HEK293T (cell line): Measurements from ENCODE around the gene SCN4B.

Experiments used
- CTCF ChIA-PET: fragments of 350-600 bp; formaldehyde crosslinking; extraction: SDS; loops from one replicate; lab custom pipeline; 2021; ENCODE audit warnings: antibody characterized with exemption, inconsistent platforms; lab: Yijun Ruan, JAX
- POLR2A ChIA-PET: fragments of 350-600 bp; formaldehyde crosslinking; extraction: SDS; loops from one replicate; lab custom pipeline; 2020; ENCODE audit warnings: antibody characterized with exemption, inconsistent platforms; lab: Yijun Ruan, JAX
- DNase-seq: peaks from one replicate; pipeline ENCODE4 v3.0.0; 2012; ENCODE audit warnings: mixed read lengths; ENCODE audit errors: extremely low spot score
- ARNT ChIP-seq: fragments of 450-650 bp; IDR thresholded peaks from 2 replicates; pipeline ENCODE4 v1.6.1; 2017; ENCODE audit warnings: mild to moderate bottlenecking
- BHLHE40 ChIP-seq: fragments of 450-650 bp; IDR thresholded peaks from 2 replicates; pipeline ENCODE4 v1.6.1; 2016; ENCODE audit warnings: mild to moderate bottlenecking, moderate library complexity, borderline replicate concordance
- CTBP1 ChIP-seq: fragments of 450-650 bp; IDR thresholded peaks from 2 replicates; pipeline ENCODE4 v1.6.1; 2016; ENCODE audit warnings: borderline replicate concordance
- ELF4 ChIP-seq: fragments of 450-650 bp; IDR thresholded peaks from 2 replicates; pipeline ENCODE4 v1.6.1; 2017; ENCODE audit warnings: antibody characterized with exemption
- FOXA1 ChIP-seq: fragments of 450-650 bp; IDR thresholded peaks from 2 replicates; pipeline ENCODE4 v1.6.1; 2016; ENCODE audit warnings: mild to moderate bottlenecking
- FOXK2 ChIP-seq: fragments of 450-650 bp; IDR thresholded peaks from 2 replicates; pipeline ENCODE4 v1.6.1; 2016; ENCODE audit warnings: mild to moderate bottlenecking
- FOXM1 ChIP-seq: fragments of 450-650 bp; IDR thresholded peaks from 2 replicates; pipeline ENCODE4 v1.6.1; 2017; ENCODE audit warnings: mild to moderate bottlenecking, borderline replicate concordance
- HDGF ChIP-seq: fragments of 450-650 bp; IDR thresholded peaks from 2 replicates; pipeline ENCODE4 v1.6.1; 2017; ENCODE audit warnings: antibody characterized with exemption, borderline replicate concordance
- L3MBTL2 ChIP-seq: fragments of 450-650 bp; conservative IDR thresholded peaks from 2 replicates; pipeline ENCODE4 v1.6.1; 2016; ENCODE audit warnings: mild to moderate bottlenecking
- LEF1 ChIP-seq: fragments of 450-650 bp; IDR thresholded peaks from 2 replicates; pipeline ENCODE4 v1.6.1; 2017; ENCODE audit warnings: mild to moderate bottlenecking, borderline replicate concordance
- NFRKB ChIP-seq: fragments of 450-650 bp; IDR thresholded peaks from 2 replicates; pipeline ENCODE4 v1.6.1; 2016; ENCODE audit warnings: mild to moderate bottlenecking, moderate library complexity
- SP1 ChIP-seq: fragments of 450-650 bp; IDR thresholded peaks from 2 replicates; pipeline ENCODE4 v1.6.1; 2017
- SUZ12 ChIP-seq: fragments of 450-650 bp; IDR thresholded peaks from 2 replicates; pipeline ENCODE4 v1.6.1; 2016; ENCODE audit warnings: mild to moderate bottlenecking
- TARDBP ChIP-seq: fragments of 450-650 bp; IDR thresholded peaks from 2 replicates; pipeline ENCODE4 v1.6.1; 2016
- ZNF384 ChIP-seq: fragments of 450-650 bp; IDR thresholded peaks from 2 replicates; pipeline ENCODE4 v1.6.1; 2016
- TF ChIP-seq, protein P1 (sequence below): fragments of 450-650 bp; IDR thresholded peaks from 2 replicates; pipeline ENCODE4 v1.6.1; 2016

The SCN4B gene

DNA sequence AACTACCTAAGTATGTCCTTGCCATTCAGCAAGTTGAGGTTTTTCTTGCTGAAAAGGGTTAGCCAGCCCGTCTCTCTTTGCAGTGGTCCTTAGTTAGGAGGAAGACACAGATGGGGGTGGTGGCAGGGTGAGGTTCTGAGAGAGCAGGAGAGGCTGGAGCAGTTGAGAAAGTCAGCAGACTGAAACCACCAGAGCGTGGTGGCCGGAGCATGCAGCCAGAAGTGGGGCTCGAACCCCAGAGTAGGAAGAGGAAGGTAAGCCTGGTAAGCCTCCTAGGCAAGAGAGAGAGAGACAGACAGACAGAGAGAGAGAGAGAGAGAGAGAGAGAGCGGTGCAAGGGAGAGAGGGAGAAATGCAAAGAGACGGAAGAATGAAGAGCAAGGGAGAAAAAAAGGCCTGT lies 9.2 kb upstream of the SCN4B start:
- ChIA-PET POLR2A (no interaction called here), CTCF (interaction anchor here (0.7 kb wide), 1 partner anchor 10 kb away, joined by 4 read pairs; no protein-coding TSS in a partner anchor)
- DNase-seq = no peak
- no peak for TF ChIP-seq FOXA1
- no peak for TF ChIP-seq SP1
- TF ChIP-seq LEF1 = no peak
- TF ChIP-seq SUZ12 = no peak
- TF ChIP-seq ZNF384 = no peak
- TF ChIP-seq TARDBP = no peak

DNA sequence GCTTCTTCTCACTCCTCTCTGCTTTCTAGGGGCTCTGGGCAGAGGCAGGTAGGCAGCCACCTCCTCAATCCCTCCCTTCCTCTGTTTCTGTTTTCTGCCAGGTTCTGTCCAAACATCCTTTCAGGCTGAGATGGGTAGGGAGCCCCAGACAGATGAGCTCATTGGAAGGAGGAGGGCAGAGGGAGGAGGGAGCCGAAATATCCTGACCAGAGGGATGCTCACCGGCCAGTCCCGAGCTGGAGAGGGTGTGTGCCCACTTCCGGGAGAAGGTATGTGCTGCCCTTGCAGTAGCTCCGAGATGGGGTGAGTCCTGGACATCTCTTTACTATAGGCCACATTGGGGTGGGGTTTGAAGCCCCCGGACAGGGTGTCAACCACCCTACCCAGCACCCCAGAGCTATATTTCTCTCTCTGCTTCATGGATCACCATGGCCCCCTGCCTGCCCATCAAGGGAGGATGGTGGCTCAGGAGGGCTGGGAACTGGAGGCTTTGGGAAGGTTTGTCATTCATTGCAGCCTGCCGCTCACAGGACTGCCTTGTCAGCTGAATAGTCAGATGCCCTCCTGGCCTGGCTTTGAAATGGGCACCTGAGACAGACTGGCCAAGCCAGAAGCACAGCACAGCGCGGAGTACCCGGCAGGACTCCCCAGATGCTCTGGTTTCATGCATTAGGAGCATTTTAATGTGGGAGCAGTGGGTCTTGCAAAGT lies 4.7 kb upstream of the SCN4B start:
- POLR2A ChIA-PET = interaction anchor here (1.0 to 1.3 kb wide), 2 partner anchors 15 to 23 kb away, joined by 3 read pairs; no protein-coding TSS in a partner anchor
- no peak for DNase-seq
- TF ChIP-seq, protein P1, sequence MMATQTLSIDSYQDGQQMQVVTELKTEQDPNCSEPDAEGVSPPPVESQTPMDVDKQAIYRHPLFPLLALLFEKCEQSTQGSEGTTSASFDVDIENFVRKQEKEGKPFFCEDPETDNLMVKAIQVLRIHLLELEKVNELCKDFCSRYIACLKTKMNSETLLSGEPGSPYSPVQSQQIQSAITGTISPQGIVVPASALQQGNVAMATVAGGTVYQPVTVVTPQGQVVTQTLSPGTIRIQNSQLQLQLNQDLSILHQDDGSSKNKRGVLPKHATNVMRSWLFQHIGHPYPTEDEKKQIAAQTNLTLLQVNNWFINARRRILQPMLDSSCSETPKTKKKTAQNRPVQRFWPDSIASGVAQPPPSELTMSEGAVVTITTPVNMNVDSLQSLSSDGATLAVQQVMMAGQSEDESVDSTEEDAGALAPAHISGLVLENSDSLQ = no peak
- TF ChIP-seq FOXK2 (no peak), HDGF (no peak), SP1 (no peak), SUZ12 (no peak), FOXA1 (no peak), CTBP1 (no peak), ELF4 (no peak), BHLHE40 (no peak), ARNT (no peak), LEF1 (no peak), FOXM1 (no peak), NFRKB (no peak), L3MBTL2 (no peak), TARDBP (no peak), ZNF384 (no peak)
- CTCF ChIA-PET = interaction anchor here (1.7 to 3.0 kb wide), 2 partner anchors 12 to 14 kb away, joined by 7 to 19 read pairs; no protein-coding TSS in a partner anchor

DNA sequence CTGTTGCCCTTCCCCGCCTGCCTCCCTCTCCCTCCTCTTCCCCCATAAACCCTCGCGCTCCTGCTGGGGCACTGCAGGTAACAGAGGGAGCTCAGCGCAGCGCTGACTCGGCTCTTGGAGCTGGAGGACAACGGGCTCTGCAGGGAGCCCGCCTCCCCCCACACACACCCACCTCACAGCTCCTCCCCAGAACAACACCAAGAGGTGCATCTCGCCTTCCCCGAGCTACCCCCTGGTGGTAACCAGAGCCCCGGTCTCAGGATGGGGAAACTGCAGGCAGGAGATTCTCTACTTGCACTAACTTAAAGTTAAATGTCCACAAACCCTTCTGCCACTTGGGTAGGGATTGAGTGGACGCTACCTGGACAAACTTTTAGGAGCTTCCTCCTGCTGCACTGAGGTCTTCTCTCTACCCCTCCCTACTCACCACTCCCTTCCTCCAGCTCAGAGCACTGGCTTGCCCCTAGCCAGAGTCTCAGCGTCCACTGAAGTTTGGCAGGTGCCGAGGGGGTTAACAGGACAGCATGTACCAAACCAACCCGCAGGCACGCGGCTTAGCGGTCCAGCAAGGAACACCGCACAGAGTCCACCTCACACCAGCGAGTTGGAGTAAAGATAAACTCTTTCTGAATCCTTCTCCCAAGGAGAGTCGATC lies 4.0 kb upstream of the SCN4B start:
- peak; percentile 22 for DNase-seq
- ChIA-PET POLR2A (interaction anchor here (1.0 to 1.3 kb wide), 3 partner anchors 13 to 24 kb away, joined by 3 to 4 read pairs (median 3); no protein-coding TSS in a partner anchor), CTCF (interaction anchor here (0.6 to 3.0 kb wide), 3 partner anchors 11 to 15 kb away, joined by 3 to 19 read pairs (median 7); no protein-coding TSS in a partner anchor)
- no peak for TF ChIP-seq BHLHE40
- TF ChIP-seq CTBP1 = no peak
- TF ChIP-seq, protein P1 = no peak
- no peak for TF ChIP-seq ZNF384
- TF ChIP-seq L3MBTL2 = no peak

DNA sequence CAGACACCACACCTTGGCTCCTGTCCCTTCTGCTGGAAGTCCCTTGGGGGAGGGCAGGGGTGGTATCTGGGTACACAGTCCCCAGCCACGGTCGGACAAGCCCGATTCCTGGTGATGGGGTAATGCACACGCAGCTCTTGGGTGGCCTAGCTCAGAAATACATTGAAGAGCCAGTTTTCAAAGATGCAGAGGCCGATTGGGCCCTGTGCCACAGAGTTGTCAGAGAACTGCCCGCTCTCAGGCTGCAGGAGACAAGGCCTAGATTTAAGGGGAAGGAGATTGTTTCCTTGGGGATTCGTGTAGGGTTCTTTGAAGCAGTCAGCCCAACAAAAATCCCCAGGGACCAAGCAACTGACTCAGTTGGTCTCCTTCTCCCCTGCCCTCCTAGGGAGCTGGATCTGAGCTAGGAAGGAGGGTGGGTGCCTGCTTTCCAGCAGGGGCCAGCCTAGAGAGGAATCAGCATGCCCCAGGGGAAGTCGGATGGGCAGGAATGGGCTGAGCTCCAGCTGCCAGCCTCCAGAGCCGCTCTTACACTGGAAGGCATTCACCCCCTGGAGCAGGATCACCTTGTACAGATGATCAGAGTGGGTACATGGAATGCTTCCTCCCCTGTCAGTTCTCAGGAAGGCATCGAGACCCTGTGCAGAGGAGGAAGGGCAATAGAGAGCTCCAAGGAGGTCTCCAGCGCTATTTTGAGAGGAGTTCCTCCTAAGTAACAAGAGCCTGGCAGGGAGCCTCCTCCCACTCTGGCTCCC lies 3.3 kb upstream of the SCN4B start:
- no peak for TF ChIP-seq CTBP1
- no peak for TF ChIP-seq BHLHE40
- TF ChIP-seq NFRKB = no peak
- no peak for TF ChIP-seq SUZ12
- TF ChIP-seq ZNF384 = no peak
- no peak for TF ChIP-seq LEF1
- no peak for TF ChIP-seq TARDBP
- TF ChIP-seq ARNT = no peak
- TF ChIP-seq FOXA1 = no peak
- ChIA-PET POLR2A (interaction anchor here (1.2 to 1.3 kb wide), 2 partner anchors 14 to 16 kb away, joined by 3 to 4 read pairs; no protein-coding TSS in a partner anchor), CTCF (interaction anchor here (0.6 to 3.0 kb wide), 3 partner anchors 11 to 16 kb away, joined by 3 to 19 read pairs (median 7); no protein-coding TSS in a partner anchor)
- DNase-seq = no peak

DNA sequence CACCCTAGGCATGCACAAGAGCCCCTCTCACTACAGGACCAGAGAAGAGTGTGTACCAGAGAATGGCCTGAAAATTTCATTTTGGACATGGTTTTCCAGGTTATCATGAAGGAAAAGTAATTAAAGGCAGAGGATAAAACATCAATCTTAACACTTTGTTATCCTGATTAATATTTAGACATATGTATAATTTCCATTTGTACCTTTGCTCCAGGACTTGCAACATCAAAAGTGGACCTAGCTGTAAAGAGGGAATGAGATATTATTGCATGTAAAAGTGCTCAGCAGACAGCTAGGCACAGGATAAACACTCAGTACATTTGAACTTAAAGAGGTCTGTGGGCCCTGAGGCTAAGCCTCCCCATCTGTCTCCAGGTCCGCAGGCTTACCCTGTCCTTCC lies 2.0 kb upstream of the SCN4B start:
- TF ChIP-seq FOXA1 = no peak
- no peak for TF ChIP-seq LEF1
- DNase-seq = no peak
- CTCF ChIA-PET = no interaction called here
- POLR2A ChIA-PET = no interaction called here

DNA sequence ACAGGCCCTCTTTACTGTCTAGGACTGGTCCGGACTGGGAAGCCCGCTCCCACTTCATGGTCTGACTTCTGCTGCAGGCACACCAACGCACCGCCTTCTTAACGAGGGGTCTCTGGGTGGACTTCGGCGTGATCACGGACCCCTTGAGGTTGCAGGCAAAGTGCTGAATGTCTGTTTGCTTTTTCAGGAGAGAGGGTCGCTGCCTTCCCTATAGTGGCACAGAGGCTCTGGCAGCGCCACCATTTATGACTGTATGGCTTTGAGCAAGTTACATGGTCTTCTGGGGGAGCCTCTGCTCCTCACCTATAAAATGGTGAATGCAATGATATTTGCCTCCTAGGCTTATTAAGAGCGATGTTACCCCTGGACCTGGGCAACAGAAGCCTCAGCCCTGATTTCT lies 1.4 kb upstream of the SCN4B start:
- CTCF ChIA-PET = no interaction called here
- DNase-seq = no peak
- POLR2A ChIA-PET = no interaction called here
- TF ChIP-seq ARNT (no peak), BHLHE40 (no peak), LEF1 (no peak), FOXK2 (no peak), FOXA1 (no peak), SUZ12 (no peak), ELF4 (no peak), L3MBTL2 (no peak)
